Vagina (tissue), 2 donors: Measurements from ENCODE around the gene WNT5B.

Experiments used
- CTCF ChIP-seq, 3 experiments: fragments of 450-650 bp in 2 of 3; fragments of 200-600 bp in 1 of 3; sonication (generic) in 1 of 3; IDR thresholded peaks; one replicate each; pipeline ENCODE4 v1.5.1; 2017 to 2019; ENCODE audit warnings: antibody characterized with exemption in 3 of 3, mild to moderate bottlenecking in 2 of 3, moderate library complexity in 2 of 3
- POLR2A ChIP-seq, 2 donors: fragments of 450-650 bp; IDR thresholded peaks; one replicate each; pipeline ENCODE4 v1.6.1; 2017; ENCODE audit warnings: antibody characterized with exemption in 2 of 2, mild to moderate bottlenecking in 2 of 2, moderate library complexity in 2 of 2

GRCh38 chr12:1646569-1647284, 17.7 kb downstream of the WNT5B start:
- TF ChIP-seq CTCF (IDR thresholded peaks at IDR 0.05) (no peak), POLR2A (IDR thresholded peaks at IDR 0.05) (no peak)
